ENCODE results near the gene HIPK3.
A peak's percentile ranks its signal among the peaks of the same experiment; 100 is the strongest.

HIPK3 gene

GRCh38 chr11:33262011-33262645, 4.9 kb downstream of the HIPK3 start:
- Histone ChIP-seq H3K9me3 (ENCODE audit: control insufficient read depth, insufficient read depth, low read depth, low read length) (no peaks in the 10 kb centered on the region), H3K4me1 (ENCODE audit: control insufficient read depth, insufficient read depth, low read length) (peaks cover 7% of the 10 kb centered on the region), H3K4me3 (ENCODE audit: low read depth, low read length) (no peak overlapping the region), H3K27ac (ENCODE audit: extremely low read depth, low read depth, low read length) (no peak overlapping the region), H3K36me3 (ENCODE audit: control insufficient read depth in 2 of 2, insufficient read depth in 1 of 2, low read length in 2 of 2) (no peaks in the 10 kb centered on the region)
- ChIA-PET POLR2A (interaction anchor here (1.0 kb wide), 1 partner anchor 222 kb away, joined by 3 read pairs; the partner anchor contains the start of gene TCP11L1), CTCF (interaction anchor here (0.6 kb wide), 1 partner anchor 504 kb away, joined by 3 read pairs; no protein-coding TSS in a partner anchor)
- TF ChIP-seq KLF16 (tag by site-specific recombination; IDR thresholded peaks at IDR 0.05) (no peak), ELK4 (IDR thresholded peaks at IDR 0.05; ENCODE audit: borderline replicate concordance, low read depth, low read length) (no peak), ZNF266 (tag by site-specific recombination; IDR thresholded peaks at IDR 0.05; ENCODE audit: low read depth) (no peak), ZBTB21 (tag by site-specific recombination; IDR thresholded peaks at IDR 0.05) (no peak), ZNF600 (tag by site-specific recombination; IDR thresholded peaks at IDR 0.05) (0 out of 2 replicates have a peak, but pooled peaks have one; percentile 39)

- peaks cover 7% of the 10 kb centered on the region for H3K4me1 ChIP-seq (ENCODE audit: control insufficient read depth, insufficient read depth, low read length)
- H3K9me3 ChIP-seq (ENCODE audit: control insufficient read depth, insufficient read depth, low read depth, low read length): no peaks in the 10 kb centered on the region
- no peaks in the 10 kb centered on the region for H3K36me3 ChIP-seq (ENCODE audit: control insufficient read depth in 2 of 2, insufficient read depth in 1 of 2, low read length in 2 of 2)
- no peak overlapping the region for H3K27ac ChIP-seq (ENCODE audit: extremely low read depth, low read depth, low read length)
- CTCF ChIA-PET: interaction anchor here (0.5 kb wide), 1 partner anchor 45 kb away, joined by 4 read pairs; no protein-coding TSS in a partner anchor
- peak; percentile 18; the same call in 1 of the 2 replicates for TF ChIP-seq OSR2 (tag by site-specific recombination; IDR thresholded peaks at IDR 0.05)
- no peak for TF ChIP-seq ZNF391 (tag by site-specific recombination; IDR thresholded peaks at IDR 0.05; ENCODE audit: borderline replicate concordance, low read depth)
- TF ChIP-seq PRDM6 (tag by site-specific recombination; IDR thresholded peaks at IDR 0.05): peak; percentile 47
- no peak for TF ChIP-seq SALL2 (tag by site-specific recombination; IDR thresholded peaks at IDR 0.05; ENCODE audit: borderline replicate concordance)
- peak; percentile 78 for TF ChIP-seq FEZF1 (tag by site-specific recombination; IDR thresholded peaks at IDR 0.05)
- TF ChIP-seq ZNF548 (tag by site-specific recombination; IDR thresholded peaks at IDR 0.05): no peak
- POLR2A ChIA-PET: interaction anchor here (0.7 kb wide), 1 partner anchor 10 kb away, joined by 3 read pairs; no protein-coding TSS in a partner anchor
- no peak overlapping the region for H3K4me3 ChIP-seq (ENCODE audit: low read depth, low read length)
Measured at GRCh38 chr11:33263549-33263948, 6.4 kb downstream of the HIPK3 start.

GRCh38 chr11:33264926-33265325, 7.7 kb downstream of the HIPK3 start:
- ChIA-PET POLR2A (interaction anchor here (0.6 to 1.1 kb wide), 2 partner anchors 26 to 55 kb away, joined by 3 to 4 read pairs; no protein-coding TSS in a partner anchor), CTCF (interaction anchor here (0.6 kb wide), 1 partner anchor 350 kb away, joined by 3 read pairs; no protein-coding TSS in a partner anchor)
- Histone ChIP-seq H3K9me3 (ENCODE audit: control insufficient read depth, insufficient read depth, low read depth, low read length) (no peaks in the 10 kb centered on the region), H3K27ac (ENCODE audit: extremely low read depth, low read depth, low read length) (no peak overlapping the region), H3K36me3 (ENCODE audit: control insufficient read depth in 2 of 2, insufficient read depth in 1 of 2, low read length in 2 of 2) (no peaks in the 10 kb centered on the region), H3K4me1 (ENCODE audit: control insufficient read depth, insufficient read depth, low read length) (peaks cover 10% of the 10 kb centered on the region), H3K4me3 (ENCODE audit: low read depth, low read length) (no peak overlapping the region)
- TF ChIP-seq SP7 (tag by site-specific recombination; IDR thresholded peaks at IDR 0.05): peak; percentile 93
- no peak for TF ChIP-seq ZNF391 (tag by site-specific recombination; IDR thresholded peaks at IDR 0.05; ENCODE audit: borderline replicate concordance, low read depth)
- TF ChIP-seq PRDM6 (tag by site-specific recombination; IDR thresholded peaks at IDR 0.05): no peak; the same call in 1 of the 2 replicates
- TF ChIP-seq ZNF16 (tag by site-specific recombination; IDR thresholded peaks at IDR 0.05; ENCODE audit: low read depth): no peak
- no peak for TF ChIP-seq ZNF473 (tag by site-specific recombination; IDR thresholded peaks at IDR 0.05)
- TF ChIP-seq ZNF658 (tag by site-specific recombination; IDR thresholded peaks at IDR 0.05): no peak
- no peak for TF ChIP-seq ZNF404 (tag by site-specific recombination; IDR thresholded peaks at IDR 0.05)
- TF ChIP-seq ZNF302 (tag by site-specific recombination; IDR thresholded peaks at IDR 0.05; ENCODE audit: low read depth): no peak
